Measurements from ENCODE around the gene LRRC25.

DNA sequence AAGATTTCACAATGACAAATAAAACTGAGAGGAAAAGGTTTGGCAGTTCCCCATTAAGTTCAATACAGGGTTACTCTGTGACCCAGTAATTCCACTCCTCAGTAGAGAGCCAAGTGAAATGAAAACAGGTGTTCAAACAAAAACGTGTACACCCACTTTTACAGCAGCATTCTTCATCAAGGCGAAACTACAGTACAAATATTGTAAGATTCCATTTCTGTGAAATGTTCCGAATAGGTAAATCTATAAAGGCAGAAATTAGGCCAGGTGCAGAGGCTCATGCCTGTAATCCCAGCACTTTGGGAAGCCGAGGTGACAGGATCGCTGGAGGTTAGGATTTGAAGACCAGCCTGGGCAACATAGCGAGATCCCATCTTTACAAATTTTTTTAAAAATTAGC lies 20.4 kb downstream of the LRRC25 start:
- TF ChIP-seq SMC3 (IDR thresholded peaks at IDR 0.05; ENCODE audit: low read depth, low read length) = no peak
- TF ChIP-seq, protein P1, sequence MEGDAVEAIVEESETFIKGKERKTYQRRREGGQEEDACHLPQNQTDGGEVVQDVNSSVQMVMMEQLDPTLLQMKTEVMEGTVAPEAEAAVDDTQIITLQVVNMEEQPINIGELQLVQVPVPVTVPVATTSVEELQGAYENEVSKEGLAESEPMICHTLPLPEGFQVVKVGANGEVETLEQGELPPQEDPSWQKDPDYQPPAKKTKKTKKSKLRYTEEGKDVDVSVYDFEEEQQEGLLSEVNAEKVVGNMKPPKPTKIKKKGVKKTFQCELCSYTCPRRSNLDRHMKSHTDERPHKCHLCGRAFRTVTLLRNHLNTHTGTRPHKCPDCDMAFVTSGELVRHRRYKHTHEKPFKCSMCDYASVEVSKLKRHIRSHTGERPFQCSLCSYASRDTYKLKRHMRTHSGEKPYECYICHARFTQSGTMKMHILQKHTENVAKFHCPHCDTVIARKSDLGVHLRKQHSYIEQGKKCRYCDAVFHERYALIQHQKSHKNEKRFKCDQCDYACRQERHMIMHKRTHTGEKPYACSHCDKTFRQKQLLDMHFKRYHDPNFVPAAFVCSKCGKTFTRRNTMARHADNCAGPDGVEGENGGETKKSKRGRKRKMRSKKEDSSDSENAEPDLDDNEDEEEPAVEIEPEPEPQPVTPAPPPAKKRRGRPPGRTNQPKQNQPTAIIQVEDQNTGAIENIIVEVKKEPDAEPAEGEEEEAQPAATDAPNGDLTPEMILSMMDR (conservative IDR thresholded peaks at IDR 0.05; ENCODE audit: low read depth, low read length) = no peak
- no peak for TF ChIP-seq RCOR1 (IDR thresholded peaks at IDR 0.05; ENCODE audit: insufficient replicate concordance, low read length)
- TF ChIP-seq, protein P2, sequence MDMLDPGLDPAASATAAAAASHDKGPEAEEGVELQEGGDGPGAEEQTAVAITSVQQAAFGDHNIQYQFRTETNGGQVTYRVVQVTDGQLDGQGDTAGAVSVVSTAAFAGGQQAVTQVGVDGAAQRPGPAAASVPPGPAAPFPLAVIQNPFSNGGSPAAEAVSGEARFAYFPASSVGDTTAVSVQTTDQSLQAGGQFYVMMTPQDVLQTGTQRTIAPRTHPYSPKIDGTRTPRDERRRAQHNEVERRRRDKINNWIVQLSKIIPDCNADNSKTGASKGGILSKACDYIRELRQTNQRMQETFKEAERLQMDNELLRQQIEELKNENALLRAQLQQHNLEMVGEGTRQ (IDR thresholded peaks at IDR 0.05; ENCODE audit: low read depth, low read length) = no peak
- TF ChIP-seq POLR2A (IDR thresholded peaks at IDR 0.05; ENCODE audit: low read depth, low read length) = no peak
- no peak for TF ChIP-seq RAD21 (IDR thresholded peaks at IDR 0.05; ENCODE audit: low read length)
